Keratinocyte (primary cell): ENCODE measurements around the gene HPSE.
"Not testable (repeated sequence)": the region's sequence is repeated elsewhere in the genome, so short reads cannot be mapped to it uniquely, and the experiment has no call there.

Experiments used
- EZH2 ChIP-seq: IDR thresholded peaks from one replicate; pipeline ENCODE4 v1.6.1; 2012; ENCODE audit warnings: inconsistent platforms, mild to moderate bottlenecking, low read length, moderate library complexity
- TF ChIP-seq, protein P1 (sequence below), 3 experiments: IDR thresholded peaks in 1 of 3; conservative IDR thresholded peaks in 1 of 3; optimal IDR thresholded peaks in 1 of 3; 2 replicates in 2 of 3; 3 replicates in 1 of 3; pipeline versions ENCODE3 to v1.5.1; 2011; ENCODE audit warnings: low read length in 3 of 3, mild to moderate bottlenecking in 3 of 3, moderate library complexity in 2 of 3, control low read depth in 1 of 3, inconsistent platforms in 1 of 3; ENCODE audit not compliant: insufficient read depth in 2 of 3; ENCODE audit errors: extremely low read depth in 1 of 3

- TF ChIP-seq, protein P1, sequence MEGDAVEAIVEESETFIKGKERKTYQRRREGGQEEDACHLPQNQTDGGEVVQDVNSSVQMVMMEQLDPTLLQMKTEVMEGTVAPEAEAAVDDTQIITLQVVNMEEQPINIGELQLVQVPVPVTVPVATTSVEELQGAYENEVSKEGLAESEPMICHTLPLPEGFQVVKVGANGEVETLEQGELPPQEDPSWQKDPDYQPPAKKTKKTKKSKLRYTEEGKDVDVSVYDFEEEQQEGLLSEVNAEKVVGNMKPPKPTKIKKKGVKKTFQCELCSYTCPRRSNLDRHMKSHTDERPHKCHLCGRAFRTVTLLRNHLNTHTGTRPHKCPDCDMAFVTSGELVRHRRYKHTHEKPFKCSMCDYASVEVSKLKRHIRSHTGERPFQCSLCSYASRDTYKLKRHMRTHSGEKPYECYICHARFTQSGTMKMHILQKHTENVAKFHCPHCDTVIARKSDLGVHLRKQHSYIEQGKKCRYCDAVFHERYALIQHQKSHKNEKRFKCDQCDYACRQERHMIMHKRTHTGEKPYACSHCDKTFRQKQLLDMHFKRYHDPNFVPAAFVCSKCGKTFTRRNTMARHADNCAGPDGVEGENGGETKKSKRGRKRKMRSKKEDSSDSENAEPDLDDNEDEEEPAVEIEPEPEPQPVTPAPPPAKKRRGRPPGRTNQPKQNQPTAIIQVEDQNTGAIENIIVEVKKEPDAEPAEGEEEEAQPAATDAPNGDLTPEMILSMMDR (optimal IDR thresholded peaks at IDR 0.05 in 1 of 3, IDR thresholded peaks at IDR 0.05 in 1 of 3, conservative IDR thresholded peaks at IDR 0.05 in 1 of 3; ENCODE audit: extremely low read depth in 1 of 3, insufficient read depth in 2 of 3, low read length in 3 of 3) = not testable (repeated sequence)
- TF ChIP-seq EZH2 = not testable (repeated sequence)
Measured at GRCh38 chr4:83325306-83325705, 9.3 kb downstream of the HPSE start.
